Smooth muscle cell (in vitro differentiated cells): ENCODE measurements around the gene CNNM2. TPM values are rescaled to one million over a fixed set of nuclear protein-coding genes. Genes with fewer than 3 reads are reported as not detected.

ENCODE experiments used
- DNase-seq: peaks from one replicate; lab custom pipeline; 2025; ENCODE audit not compliant: unreplicated experiment; lab: John Stamatoyannopoulos, UW
- H2AFZ ChIP-seq: fragments of 200-600 bp; sonication (generic); 2 replicates; pipeline ENCODE4 v1.6.0; 2016; ENCODE audit warnings: antibody characterized with exemption, low read depth, mild to moderate bottlenecking
- H3F3A ChIP-seq: fragments of 200-600 bp; sonication (generic); 2 replicates; pipeline ENCODE4 v1.6.0; 2017; ENCODE audit warnings: antibody characterized with exemption, low read depth
- H3K27ac ChIP-seq: fragments of 200-600 bp; sonication (generic); 2 replicates; pipeline ENCODE4 v1.5.1; 2016; ENCODE audit warnings: low read depth, mild to moderate bottlenecking
- H3K27me3 ChIP-seq: fragments of 200-600 bp; sonication (generic); 2 replicates; pipeline ENCODE4 v1.6.1; 2016; ENCODE audit warnings: low read depth, mild to moderate bottlenecking
- H3K36me3 ChIP-seq: fragments of 200-600 bp; sonication (generic); 2 replicates; pipeline ENCODE4 v1.5.1; 2016; ENCODE audit warnings: low read depth
- H3K4me1 ChIP-seq: fragments of 200-600 bp; sonication (generic); 2 replicates; pipeline ENCODE4 v1.5.1; 2016; ENCODE audit warnings: low read depth
- H3K4me2 ChIP-seq: fragments of 200-600 bp; sonication (generic); 2 replicates; pipeline ENCODE4 v1.6.0; 2016; ENCODE audit warnings: mild to moderate bottlenecking
- H3K4me3 ChIP-seq: fragments of 200-600 bp; sonication (generic); 2 replicates; pipeline ENCODE4 v1.5.1; 2016; ENCODE audit warnings: mild to moderate bottlenecking
- H3K79me2 ChIP-seq: fragments of 200-600 bp; sonication (generic); 2 replicates; pipeline ENCODE4 v1.6.0; 2016; ENCODE audit warnings: low read depth, mild to moderate bottlenecking
- H3K9ac ChIP-seq: fragments of 200-600 bp; sonication (generic); 2 replicates; pipeline ENCODE4 v1.6.0; 2016; ENCODE audit warnings: low read depth
- H3K9me3 ChIP-seq: fragments of 200-600 bp; sonication (generic); replicated peaks from 2 replicates; pipeline ENCODE4 v1.5.1; 2016; ENCODE audit warnings: low read depth
- H4K20me1 ChIP-seq: fragments of 200-600 bp; sonication (generic); 2 replicates; pipeline ENCODE4 v1.6.0; 2016; ENCODE audit warnings: low read depth
- CTCF ChIP-seq: fragments of 200-600 bp; sonication (generic); IDR thresholded peaks from 2 replicates; pipeline ENCODE4 v1.5.1; 2017; ENCODE audit warnings: borderline replicate concordance, mild to moderate bottlenecking, antibody characterized with exemption; ENCODE audit not compliant: insufficient read depth, poor library complexity, severe bottlenecking
- WGBS: methylation state at CpG from one replicate; pipeline ENCODE4 v1.1.7; 2016; ENCODE audit warnings: low lambda C conversion rate; 5-methylcytosine and 5-hydroxymethylcytosine counted together
- polyA plus RNA-seq: library from polyadenylated mRNA; unstranded; fragments of >200 nt; fragmentation: Nextera tagmentation; extraction: Ambion mirVana; gene quantifications from 2 replicates; pipeline ENCODE4 v1.2.1, GENCODE V29; 2016
- total RNA-seq: library from RNA; depleted of rRNA; stranded (reverse); fragments of >200 nt; gene quantifications from 2 replicates; pipeline ENCODE4 v1.2.3, GENCODE V29; 2014

Gene CNNM2
- total and polyA plus RNA-seq, 2 experiments from 2014 or later: 5.5 to 8.4 TPM

DNA sequence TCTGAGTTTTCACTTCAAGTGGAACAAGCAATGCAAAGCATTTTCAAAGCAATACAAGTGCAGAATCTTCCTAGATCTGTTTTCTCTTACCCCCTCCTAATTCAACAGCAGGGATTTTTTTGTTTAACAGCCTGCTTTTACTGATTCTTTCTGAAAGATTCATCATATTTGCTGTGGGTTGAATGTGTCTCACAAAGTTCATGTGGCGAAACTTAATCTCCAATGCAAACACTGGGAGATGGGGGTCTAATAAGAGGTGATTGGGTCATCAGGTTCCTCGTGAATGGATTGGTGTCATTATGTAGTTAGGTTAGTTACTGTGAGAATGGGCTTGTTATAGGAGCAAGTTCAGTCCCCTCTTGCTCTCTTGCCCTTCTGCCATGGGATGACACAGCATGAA is 107.6 kb downstream of the CNNM2 start:
- no peak overlapping the region for H3K4me3 ChIP-seq
- no peaks in the 10 kb centered on the region for H3K27me3 ChIP-seq

GRCh38 chr10:103038570-103038969 is 120.5 kb downstream of the CNNM2 start:
- H3K4me3 ChIP-seq: no peak overlapping the region
- no peaks in the 10 kb centered on the region for H3K36me3 ChIP-seq
- no peak overlapping the region for H3K4me2 ChIP-seq
- H3K9ac ChIP-seq: no peak overlapping the region
- no peaks in the 10 kb centered on the region for H3F3A ChIP-seq
- no peak for TF ChIP-seq CTCF
- H2AFZ ChIP-seq: no peak overlapping the region
- no peak overlapping the region for H3K27ac ChIP-seq
- H4K20me1 ChIP-seq: no peaks in the 10 kb centered on the region
- no peaks in the 10 kb centered on the region for H3K27me3 ChIP-seq
- WGBS: 64% methylated on average over 2 of the region's 2 CpGs
- H3K9me3 ChIP-seq: no peaks in the 10 kb centered on the region
- peaks cover 5% of the 10 kb centered on the region for H3K4me1 ChIP-seq
- no peaks in the 10 kb centered on the region for H3K79me2 ChIP-seq
- no peak for DNase-seq

More for the DNA sequence above, 107.6 kb downstream of the CNNM2 start:
- no peak overlapping the region for H3K4me2 ChIP-seq
- H4K20me1 ChIP-seq: no peaks in the 10 kb centered on the region
- H3K9me3 ChIP-seq: no peaks in the 10 kb centered on the region
- H3K9ac ChIP-seq: no peak overlapping the region
- H3K36me3 ChIP-seq: no peaks in the 10 kb centered on the region
- H3K27ac ChIP-seq: no peak overlapping the region
- no peak for TF ChIP-seq CTCF
- 92% methylated on average over 2 of the region's 2 CpGs for WGBS
- no peaks in the 10 kb centered on the region for H3K79me2 ChIP-seq
- no peaks in the 10 kb centered on the region for H3F3A ChIP-seq
- H2AFZ ChIP-seq: no peak overlapping the region
- DNase-seq: no peak
- no peaks in the 10 kb centered on the region for H3K4me1 ChIP-seq

- Histone ChIP-seq H3K4me2 (no peak overlapping the region), H3K27me3 (no peaks in the 10 kb centered on the region), H3K27ac (peak overlapping the region; percentile 34), H3F3A (peaks cover 4% of the 10 kb centered on the region), H3K36me3 (no peaks in the 10 kb centered on the region), H2AFZ (no peak overlapping the region), H4K20me1 (no peaks in the 10 kb centered on the region), H3K9me3 (no peaks in the 10 kb centered on the region), H3K4me3 (no peak overlapping the region), H3K4me1 (peaks cover 18% of the 10 kb centered on the region), H3K79me2 (no peaks in the 10 kb centered on the region), H3K9ac (no peak overlapping the region)
- TF ChIP-seq CTCF: no peak
- 43% methylated on average over 4 of the region's 4 CpGs for WGBS
- DNase-seq: no peak
Observed at GRCh38 chr10:103040418-103040817, 122.3 kb downstream of the CNNM2 start.

- Histone ChIP-seq H3K9me3 (no peaks in the 10 kb centered on the region), H3K27me3 (no peaks in the 10 kb centered on the region), H4K20me1 (no peaks in the 10 kb centered on the region), H2AFZ (no peak overlapping the region), H3K4me3 (no peak overlapping the region), H3K79me2 (no peaks in the 10 kb centered on the region), H3K9ac (no peak overlapping the region), H3F3A (peaks cover 8% of the 10 kb centered on the region), H3K4me1 (peaks cover 17% of the 10 kb centered on the region), H3K36me3 (no peaks in the 10 kb centered on the region), H3K4me2 (no peak overlapping the region), H3K27ac (no peak overlapping the region)
- 79% methylated on average over 6 of the region's 6 CpGs for WGBS
- DNase-seq: no peak
- no peak for TF ChIP-seq CTCF
Observed at GRCh38 chr10:103041391-103041790, 123.3 kb downstream of the CNNM2 start.
